Measurements from ENCODE around the gene ATXN1.

DNA sequence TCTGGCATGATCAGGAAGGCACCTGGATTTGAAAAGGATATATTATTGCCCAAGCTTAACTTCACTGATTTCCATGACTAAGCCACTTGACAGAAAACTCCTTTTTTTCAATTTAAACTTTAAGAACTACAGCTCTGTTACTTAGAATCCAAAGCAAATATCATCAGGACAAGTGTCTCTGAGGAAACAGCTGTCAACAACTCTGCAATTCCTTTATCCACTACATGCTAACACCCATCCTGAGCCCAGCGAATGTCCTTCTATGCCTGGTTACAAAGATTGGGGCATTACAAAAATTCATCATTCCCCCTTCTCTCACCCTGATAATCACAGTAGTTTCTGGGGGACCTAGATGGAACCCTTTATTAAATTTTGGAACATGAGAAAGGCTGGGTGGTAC is 386.1 kb downstream of the ATXN1 start:
- TF ChIP-seq, protein P1, sequence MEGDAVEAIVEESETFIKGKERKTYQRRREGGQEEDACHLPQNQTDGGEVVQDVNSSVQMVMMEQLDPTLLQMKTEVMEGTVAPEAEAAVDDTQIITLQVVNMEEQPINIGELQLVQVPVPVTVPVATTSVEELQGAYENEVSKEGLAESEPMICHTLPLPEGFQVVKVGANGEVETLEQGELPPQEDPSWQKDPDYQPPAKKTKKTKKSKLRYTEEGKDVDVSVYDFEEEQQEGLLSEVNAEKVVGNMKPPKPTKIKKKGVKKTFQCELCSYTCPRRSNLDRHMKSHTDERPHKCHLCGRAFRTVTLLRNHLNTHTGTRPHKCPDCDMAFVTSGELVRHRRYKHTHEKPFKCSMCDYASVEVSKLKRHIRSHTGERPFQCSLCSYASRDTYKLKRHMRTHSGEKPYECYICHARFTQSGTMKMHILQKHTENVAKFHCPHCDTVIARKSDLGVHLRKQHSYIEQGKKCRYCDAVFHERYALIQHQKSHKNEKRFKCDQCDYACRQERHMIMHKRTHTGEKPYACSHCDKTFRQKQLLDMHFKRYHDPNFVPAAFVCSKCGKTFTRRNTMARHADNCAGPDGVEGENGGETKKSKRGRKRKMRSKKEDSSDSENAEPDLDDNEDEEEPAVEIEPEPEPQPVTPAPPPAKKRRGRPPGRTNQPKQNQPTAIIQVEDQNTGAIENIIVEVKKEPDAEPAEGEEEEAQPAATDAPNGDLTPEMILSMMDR (IDR thresholded peaks at IDR 0.05) = no peak
- TF ChIP-seq POLR2A (IDR thresholded peaks at IDR 0.05) = no peak

Data from testis (tissue), 2 donors.